GM21717 (cell line): Measurements from ENCODE around the gene TTLL6.

Experiments used
- ATAC-seq: cut with Tn5 transposase; IDR thresholded peaks from one replicate; pipeline ENCODE4 v1.9.1; 2021; ENCODE audit warnings: mild to moderate bottlenecking, moderate library complexity; ENCODE audit not compliant: unreplicated experiment

The TTLL6 gene

DNA sequence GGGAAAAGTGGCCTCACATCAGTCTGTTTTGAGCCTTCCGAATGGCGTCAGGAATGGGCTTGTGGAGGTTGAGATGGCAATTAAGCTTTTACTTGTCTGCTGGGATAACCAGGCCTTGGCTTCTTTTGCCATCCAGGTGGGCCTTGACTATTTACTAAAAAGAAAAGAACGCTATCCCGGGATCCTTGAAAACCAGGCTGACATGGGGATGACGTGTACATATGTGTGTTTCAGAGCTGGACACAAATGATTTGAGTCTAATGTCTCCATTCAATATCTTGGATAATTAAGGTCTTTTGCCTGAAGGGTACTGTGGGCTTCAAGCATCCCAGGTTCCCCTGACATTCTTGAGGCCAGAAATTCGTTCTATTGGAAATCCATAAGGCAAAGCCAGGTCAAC, 55.9 kb downstream of the TTLL6 start:
- ATAC-seq: no peak

DNA sequence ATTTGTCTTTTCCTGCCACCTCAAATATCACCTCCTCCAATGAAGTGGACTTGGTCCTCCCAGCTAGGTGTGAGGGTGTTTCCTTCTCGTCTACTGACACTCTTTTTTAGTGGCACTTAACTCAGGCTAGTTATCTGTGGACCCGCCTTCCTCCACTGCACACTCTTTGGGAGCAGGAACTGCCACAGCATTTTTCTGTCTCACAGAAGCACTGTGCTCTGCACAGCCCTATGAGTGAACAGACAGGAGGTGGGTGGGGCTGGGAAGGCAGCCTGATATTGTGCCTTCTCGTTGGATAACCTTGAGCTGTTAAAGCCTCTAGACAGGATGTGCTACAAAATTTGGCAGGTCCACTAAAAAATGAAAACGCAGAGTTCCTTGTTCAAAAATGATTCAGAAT, 56.6 kb downstream of the TTLL6 start:
- ATAC-seq: no peak

DNA sequence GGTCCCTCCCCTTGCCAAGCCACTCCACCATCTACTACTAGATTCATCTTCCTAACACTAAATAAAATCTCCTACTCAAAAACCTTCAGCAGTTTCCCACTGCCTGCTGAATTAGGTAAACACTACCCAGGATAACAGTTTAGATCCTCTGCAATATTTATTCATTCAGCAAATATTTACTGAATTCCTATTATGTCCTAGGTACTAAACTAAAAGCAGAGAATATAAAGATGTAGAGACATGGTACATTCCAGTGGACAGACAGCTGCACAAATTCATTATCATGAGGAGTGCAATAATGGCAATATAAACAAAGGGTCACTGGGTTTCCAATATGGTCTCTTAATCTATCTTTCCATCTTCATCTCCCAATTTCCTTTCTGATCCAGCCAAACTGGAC, 57.7 kb downstream of the TTLL6 start:
- ATAC-seq: no peak

DNA sequence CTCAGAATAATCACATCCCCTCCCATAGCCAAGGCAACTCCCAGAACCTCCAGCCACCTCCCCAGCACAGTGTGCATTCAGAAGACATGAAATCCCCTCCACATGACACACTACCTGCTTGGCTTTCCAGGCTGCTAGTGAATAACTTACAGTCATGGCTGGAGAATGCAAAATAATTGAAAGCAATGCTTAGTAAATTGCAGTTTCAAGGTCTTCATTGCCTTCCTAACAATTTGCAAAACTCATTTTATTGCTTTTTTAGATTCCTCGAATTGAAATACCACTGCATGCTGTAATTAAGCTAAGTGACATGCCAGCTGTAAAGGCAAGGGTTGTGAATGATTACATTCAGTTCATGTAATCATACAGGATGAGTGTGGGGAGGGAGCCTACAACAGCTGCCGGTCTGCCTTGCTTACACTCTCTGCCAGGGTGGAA, 59.5 kb downstream of the TTLL6 start:
- no peak for ATAC-seq

GRCh38 chr17:48756830-48757251, 60.2 kb downstream of the TTLL6 start:
- ATAC-seq: no peak

DNA sequence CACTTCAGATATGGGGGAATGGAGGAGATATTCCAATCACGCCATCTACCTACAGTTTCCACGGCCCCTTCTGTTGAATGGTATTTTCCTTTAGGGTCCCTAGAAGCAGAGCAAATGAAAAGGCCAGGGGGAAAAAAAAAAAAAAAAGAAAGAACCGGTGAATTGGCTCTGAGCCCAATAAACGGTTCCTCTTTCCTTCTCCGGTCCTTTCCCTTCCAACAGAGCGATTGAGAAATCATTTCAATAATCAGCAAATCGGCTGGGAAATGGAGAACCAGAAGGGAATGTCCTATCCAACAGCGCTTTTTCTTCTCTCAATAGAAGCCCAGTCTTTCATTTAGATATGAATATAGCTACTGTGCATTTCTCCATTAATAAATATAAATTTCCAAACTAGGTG, 61.7 kb downstream of the TTLL6 start:
- no peak for ATAC-seq

DNA sequence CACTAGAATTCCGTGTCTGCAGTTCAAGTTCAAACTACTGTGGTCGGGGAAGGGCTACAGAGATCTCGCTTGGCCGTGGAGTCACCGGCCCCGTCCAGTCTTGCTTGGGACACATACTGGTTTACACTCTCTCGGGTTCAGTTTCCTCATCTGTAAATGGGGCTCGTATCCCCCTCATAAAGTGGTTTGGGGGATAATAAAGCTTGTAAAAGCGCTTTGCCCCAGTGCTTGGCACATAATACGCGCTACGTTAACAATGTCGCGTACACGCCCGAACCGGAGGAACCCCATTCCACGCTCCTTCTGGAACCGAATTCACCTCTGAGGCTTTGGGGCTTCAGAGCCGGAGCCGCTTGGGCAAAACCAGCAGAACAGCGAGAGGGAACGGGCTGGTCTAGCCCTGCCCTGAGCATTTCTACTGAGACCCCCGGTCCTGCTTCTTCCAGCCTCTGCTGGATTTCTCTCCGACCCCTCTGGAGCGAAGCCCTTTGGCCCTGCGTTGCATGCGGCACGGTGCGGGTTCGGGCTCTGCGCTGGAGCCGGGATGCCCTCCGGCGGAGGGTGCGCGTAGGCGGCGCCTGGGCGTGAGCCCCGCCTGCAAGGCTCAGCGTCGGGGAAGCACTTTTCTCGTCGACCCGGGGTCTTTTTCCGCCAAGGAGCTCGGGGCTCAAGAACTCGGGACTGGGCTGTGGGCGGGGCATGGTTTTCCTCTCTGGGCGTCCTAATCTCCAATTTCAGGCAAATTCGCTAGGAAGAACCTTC, 62.3 kb downstream of the TTLL6 start:
- no peak for ATAC-seq

GRCh38 chr17:48753794-48754499, 63.1 kb downstream of the TTLL6 start:
- no peak for ATAC-seq

GRCh38 chr17:48752399-48753288, 64.4 kb downstream of the TTLL6 start:
- ATAC-seq: no peak

- ATAC-seq: no peak
These were observed 65.2 kb downstream of the TTLL6 start for GRCh38 chr17:48751733-48752398.

DNA sequence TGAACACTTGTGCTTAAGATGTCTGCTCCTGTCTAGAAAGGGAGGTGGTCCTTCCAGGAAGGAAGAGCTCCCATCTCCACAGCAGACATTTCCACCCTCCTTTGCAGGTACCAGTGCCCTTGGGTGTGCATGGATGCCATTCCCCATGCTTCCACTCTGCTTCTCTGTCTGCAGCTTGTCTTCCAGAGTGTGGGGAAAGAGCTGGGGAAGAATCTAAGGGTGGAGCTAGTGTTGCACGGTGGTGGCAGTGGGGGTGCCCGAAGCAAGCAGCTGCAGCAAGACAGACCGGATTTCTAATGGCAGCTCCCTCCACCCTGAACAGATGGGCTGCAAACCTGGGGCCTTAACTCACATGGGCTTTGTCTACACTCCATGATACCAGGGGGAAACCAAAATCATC, 65.9 kb downstream of the TTLL6 start:
- no peak for ATAC-seq

DNA sequence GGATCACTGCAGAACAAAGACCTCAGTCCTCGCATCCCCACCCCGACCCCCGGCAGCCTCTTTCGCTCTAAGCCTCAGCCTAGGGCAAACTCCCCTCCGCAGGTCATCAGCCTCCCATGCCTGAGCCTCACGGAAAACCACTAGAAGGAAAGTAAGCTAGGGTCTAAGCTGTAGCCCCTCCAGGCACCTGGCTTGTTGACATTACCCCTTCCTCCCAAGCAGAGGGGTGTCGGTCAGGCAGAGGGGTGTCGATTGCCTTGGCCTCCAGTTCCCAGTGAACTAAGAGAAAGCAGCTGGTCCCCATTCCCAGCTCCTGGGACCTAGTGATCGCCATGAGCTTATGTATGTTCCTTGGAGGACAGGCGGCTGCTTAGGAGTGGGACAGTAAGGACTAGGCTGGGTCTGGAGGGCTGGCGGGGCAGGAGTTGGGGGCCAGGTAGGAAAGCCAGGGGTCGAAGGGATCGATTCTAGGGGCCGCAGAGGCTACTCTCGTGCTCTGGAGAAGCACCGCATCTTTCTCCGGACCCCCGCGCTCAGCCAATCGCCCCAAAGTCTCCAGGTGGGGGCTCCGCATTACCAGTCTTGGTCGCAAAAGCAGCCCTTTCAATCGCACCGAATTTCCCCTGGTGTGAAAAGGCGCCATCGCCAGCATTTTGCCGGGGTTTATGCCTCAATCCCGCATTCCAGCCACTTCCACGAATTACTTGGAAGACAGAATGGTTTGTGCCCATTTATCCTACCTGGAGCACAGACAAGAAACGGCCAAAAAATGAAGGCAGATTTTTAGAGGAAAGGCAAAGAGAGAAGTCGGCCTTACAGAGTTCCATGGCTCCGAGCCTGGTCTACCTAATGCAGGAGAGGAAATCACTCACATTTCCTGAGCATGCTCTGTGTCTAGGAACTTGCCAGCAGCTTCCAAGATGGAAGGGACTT, 67.1 kb downstream of the TTLL6 start:
- no peak for ATAC-seq

- ATAC-seq: no peak
These were observed 68.1 kb downstream of the TTLL6 start for GRCh38 chr17:48748718-48749566.

DNA sequence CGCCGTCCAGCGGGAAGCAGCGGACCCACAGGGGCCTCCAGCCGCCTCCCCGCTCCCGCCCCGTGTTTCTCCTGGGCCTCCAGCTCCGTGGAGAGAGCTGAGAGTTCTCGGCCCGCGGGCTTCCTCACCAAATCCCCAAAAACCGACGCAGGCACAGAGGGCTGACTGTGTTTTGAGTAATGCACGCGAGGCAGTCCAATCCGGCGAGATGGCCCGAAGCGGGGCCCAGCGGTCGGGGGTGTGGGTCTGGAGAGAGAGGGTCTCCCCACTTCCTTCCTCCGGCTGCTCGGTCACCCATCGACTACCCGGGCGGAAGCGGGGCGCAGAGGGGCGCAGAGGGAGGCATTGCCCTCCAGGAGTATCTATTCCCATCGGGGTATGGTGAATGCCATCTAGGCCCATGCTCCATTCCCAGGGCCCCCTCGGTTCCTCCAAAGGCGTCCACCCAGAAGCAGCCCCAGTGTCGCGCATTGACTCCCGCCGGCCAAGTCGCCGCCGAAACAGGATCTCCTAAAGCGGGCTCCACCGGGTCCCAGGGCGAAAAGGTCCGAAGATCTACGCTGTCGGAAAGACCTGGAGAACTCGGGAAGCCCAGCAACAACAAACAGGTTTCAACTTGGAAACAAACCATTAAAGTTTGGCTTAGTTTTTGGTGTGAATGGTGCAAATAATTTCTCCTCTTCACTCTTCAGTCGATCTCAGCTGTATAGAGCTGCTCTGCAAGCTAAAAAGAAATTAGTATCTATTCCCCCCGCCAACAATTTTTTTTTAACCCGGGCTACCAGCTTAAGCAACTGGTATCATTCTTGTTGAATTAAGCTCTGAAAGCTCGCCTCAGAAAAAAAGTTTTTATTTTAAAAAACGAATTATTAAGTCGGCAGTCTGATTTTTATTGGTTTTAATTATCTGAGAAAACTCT, 69.3 kb downstream of the TTLL6 start:
- ATAC-seq: no peak

DNA sequence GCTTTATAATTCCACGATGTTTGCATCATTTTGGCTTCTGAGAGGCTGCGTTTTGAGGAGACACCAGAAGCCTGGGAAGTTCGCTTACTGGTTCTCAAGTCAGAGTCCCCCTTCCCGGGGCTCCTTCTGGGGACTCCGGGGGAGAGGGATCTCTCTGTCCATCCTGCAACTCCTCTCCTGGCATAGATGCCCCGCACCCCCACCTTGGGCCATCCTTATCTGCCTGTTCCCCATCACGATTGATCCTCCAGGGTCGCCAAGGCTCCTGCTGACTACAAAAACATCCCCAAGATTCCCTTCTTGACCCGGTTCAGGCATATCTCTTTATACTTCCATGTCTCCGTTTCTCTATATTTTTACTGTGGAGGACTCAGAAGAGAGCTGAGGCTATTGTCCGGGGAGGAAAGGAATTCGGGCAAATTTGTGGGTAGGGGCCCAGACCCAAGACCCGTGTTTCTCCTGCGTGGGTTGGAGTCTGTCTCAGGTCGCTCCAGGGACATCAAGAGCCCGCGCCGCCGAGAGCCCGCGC, 70.0 kb downstream of the TTLL6 start:
- no peak for ATAC-seq

DNA sequence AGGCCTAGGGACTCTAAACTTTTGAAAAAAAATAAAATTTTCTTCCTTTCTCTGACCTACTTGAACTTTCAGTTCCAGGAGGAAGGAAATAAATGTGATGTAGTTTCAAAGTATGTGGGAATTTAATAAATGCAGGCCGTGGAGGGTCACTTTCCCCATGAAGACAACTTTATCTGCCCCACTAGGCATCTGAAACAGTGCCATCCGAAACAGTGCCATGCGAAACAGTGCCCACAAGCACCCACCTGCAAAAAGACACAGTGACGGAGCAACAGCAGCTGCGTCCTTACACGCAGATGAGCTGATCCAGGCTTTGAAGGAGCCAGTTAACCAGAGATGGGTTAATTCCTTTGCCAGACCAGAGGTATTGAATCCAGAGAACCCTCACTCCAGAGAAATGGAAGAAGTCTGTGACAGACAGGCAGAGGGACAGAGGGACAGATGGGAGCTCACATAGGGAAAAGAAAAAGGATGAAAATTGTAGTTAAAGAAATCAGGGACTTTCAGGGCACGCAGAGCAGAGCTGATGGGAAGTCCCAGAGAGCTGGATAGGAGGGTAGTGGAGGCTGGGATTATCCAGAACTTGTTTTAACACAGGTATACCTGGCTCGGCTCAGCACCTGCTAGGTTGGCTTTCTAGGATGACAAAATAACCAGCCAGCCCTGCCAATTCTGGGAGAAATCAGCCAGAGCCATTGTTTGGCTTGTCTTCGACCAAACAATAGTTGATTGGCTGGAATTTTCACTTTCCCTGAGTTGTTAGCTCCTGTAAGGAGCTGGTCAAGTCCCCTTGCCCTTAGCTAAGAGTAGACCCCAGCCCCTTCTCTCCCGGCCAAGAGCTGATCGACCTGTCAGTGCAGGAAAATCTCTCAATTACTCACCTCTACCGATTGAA, 71.4 kb downstream of the TTLL6 start:
- no peak for ATAC-seq

DNA sequence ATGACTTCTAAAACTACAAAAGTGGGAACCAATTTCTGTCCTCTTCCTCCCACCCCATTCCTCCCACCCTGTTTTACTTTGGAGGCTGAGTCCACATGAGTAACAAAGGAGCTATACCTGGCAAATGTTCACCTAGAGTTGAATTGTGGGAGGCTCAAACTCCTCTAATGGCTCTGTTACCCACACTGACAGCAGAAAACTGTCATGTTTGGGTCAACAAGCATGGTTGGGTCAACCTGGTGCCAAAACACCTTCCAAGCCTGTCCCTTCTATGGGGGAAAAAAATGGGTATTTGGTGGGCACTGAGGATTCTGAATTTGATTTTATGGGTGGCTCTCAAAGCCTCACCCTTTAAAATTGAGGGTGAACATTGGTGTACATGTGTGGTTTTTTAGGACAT, 76.5 kb downstream of the TTLL6 start:
- no peak for ATAC-seq
